Stimulated activated CD4-positive, alpha-beta T cell treated with anti-CD3 and anti-CD28 coated beads, Interleukin-1b, Interleukin-23, amount 100 ng/mL, for 48 hours (primary cell): Measurements from ENCODE around the gene SFTPA1.
"Not testable (repeated sequence)": the region's sequence is repeated elsewhere in the genome, so short reads cannot be mapped to it uniquely, and the experiment has no call there.

Experiments used
- DNase-seq: peaks from one replicate; pipeline ENCODE4 v3.0.0-alpha.2; 2020

The SFTPA1 gene

DNA sequence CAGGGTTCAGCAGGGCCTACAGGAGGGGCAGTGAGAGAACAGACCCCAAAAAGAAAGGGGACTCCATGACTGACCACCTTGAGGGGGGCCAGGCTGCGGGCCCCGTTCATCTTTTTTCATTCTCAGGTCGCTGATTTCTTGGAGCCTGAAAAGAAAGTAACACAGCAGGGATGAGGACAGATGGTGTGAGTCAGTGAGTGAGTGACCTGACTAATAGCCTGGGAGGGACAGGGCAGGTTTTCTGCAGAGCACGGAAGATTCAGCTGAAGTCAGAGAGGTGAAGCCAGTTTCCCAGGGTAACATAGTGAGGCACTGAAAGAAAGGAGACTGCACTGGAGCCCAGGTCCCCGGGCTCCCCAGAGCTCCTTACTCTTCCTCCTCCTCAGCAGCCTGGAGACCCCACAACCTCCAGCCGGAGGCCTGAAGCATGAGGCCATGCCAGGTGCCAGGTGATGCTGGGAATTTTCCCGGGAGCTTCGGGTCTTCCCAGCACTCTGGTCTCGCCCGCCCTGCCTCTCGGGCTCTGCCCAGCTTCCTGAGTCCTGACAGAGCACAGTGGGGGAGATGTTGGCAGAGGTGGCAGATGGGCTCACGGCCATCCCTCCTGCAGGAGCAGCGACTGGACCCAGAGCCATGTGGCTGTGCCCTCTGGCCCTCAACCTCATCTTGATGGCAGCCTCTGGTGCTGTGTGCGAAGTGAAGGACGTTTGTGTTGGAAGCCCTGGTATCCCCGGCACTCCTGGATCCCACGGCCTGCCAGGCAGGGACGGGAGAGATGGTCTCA is 646 bp downstream of the SFTPA1 start:
- not testable (repeated sequence) for DNase-seq

DNA sequence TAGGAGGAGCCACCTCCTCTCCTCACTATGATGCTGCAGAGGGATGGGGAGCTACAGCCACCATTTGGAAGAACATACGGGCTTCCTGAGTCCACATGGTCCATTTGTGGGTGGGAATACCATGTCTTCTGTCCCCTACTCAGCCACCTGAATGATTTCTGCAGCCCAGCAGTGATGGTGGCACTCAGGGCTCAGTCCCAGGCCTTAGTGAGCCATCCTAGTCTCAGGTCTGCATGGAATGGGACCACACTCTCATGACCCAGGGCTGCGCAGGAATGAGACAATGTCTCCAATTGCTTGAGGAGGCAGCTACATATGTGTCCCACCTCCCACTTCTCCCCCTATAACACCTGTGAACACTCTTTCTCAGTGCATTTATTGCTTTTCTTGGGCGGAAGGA is 4.8 kb downstream of the SFTPA1 start:
- no peak for DNase-seq

DNA sequence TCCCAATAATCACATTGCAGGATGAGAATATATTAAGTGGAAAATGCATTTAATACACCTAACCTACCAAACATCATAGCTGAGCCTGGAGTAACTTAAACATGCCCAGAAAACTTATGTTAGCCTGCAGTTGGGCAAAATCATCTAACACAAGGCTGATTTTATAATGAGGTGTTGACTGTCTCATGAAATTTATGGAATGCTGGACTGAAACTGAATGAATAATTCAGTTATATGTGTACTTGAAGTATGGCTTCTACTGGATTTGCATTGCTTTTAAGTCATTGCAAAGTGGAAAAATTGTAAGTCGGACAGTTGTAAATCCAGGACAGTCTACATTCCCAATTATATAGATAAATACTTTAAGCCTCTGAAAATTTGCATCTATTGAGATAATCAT is 5.4 kb downstream of the SFTPA1 start:
- DNase-seq = no peak

DNA sequence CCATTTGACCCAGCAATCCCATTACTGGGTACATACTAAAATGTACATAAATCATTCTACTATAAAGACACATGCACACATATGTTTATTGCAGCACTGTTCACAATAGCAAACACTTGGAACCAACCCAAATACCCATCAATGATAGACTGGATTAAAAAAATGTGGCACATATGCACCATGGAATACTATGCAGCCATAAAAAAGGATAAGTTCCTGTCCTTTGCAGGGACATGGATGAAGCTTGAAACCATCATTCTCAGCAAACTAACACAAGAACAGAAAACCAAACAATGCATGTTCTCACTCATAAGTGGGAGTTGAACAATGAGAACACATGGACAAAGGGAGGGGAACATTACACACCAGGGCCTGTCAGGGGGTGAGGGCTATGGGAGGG is 12.9 kb downstream of the SFTPA1 start:
- not testable (repeated sequence) for DNase-seq

DNA sequence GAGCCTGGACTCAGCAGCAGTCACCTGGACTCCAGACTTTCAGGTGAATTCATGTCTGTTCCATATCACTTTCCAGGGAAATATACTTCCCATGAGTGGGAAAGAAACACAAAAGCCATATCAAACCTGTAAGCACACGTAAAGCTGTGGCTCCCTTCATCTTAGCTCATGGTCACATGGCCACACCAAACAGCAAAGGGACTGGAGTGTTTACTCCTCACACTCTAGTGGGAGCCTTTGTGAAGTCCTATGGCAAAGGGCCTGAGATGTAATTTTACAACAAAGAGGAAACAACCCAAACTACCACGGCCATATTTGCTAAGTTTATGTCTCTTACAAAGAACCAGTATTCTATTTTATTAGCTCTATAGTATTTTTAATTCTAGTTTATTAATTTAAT is 16.3 kb downstream of the SFTPA1 start:
- no peak for DNase-seq

DNA sequence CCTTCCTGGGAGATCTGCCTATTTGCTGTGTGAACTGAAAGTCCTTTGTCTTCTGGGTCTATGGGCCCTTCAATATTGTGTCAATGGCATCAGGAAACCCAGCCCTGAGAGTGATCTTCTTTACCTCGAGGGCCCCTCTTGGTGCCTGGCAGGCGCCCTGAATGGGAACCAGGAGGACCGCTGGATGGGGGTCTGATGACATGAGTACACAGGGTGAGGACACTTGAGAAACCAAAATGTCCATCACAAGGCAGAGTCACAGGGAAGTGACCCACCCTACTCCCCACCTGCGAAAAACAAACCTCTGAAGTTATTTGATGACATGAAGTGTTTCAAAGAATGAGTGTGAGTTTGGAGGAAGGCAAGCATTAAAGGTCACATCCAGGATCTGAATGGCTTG is 17.3 kb downstream of the SFTPA1 start:
- no peak for DNase-seq

DNA sequence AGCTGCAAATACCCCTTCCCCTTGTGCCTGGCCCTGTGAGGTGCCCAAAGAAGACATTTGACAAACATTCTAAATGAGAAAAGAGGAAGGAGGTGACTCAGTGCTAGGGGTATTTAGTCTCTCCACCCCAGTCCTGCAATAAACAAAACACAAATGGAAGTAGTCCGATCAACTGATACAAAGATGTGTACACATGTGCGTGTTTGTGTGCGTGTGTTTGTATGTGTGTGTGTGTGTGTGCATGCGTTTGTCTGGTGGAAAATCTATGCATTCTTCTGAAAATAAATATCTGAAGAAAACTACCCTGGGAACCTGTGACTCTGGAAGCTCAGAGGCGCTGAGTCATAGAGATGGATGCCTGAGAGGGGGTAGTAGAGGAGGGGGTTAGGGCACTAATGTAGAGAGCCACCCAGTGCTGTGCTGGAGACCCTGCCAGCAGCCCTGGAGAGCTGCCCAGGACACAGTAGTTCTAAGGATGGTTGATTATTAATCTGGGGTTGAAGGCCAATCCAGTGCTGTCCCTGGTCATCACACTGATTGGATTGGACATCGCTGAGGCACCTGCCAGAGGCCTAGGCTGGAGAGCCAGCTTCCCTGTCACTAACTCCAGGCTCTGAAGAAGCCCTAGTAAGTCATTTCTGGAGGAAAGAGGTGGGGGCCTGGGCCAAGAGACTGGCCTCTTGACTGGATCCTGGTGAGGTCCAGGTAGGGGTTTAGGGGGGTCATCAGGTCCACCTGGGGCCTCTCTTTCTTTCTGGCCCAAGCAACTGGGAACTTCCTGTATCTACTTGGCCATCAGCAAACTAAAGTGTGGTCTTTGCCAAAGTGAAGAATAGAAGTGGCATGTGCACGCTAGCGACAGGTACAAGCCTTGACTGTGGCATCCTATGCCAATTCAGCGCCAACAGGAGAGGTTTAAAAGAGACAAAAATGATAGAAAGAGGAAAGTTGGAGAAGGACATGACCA is 18.5 kb downstream of the SFTPA1 start:
- DNase-seq = no peak

DNA sequence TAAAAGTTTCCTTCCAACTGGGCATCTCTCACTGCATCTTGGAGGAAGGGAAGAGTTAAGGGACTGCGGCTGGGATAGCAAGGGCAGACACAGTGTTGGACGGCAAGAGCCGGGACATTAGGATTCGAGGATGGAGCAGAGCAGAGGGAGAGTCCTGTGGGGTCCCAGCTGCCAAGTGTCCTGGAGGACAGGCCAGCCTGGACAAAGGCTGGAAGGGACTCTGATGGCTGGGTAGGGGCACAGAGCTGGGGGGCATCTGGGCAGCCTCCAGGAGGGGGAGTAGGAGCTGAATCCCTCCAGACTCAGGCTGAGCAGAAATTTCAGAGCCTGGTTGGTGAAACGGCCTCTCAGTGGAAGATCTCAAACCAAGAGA is 19.2 kb downstream of the SFTPA1 start:
- no peak for DNase-seq

DNA sequence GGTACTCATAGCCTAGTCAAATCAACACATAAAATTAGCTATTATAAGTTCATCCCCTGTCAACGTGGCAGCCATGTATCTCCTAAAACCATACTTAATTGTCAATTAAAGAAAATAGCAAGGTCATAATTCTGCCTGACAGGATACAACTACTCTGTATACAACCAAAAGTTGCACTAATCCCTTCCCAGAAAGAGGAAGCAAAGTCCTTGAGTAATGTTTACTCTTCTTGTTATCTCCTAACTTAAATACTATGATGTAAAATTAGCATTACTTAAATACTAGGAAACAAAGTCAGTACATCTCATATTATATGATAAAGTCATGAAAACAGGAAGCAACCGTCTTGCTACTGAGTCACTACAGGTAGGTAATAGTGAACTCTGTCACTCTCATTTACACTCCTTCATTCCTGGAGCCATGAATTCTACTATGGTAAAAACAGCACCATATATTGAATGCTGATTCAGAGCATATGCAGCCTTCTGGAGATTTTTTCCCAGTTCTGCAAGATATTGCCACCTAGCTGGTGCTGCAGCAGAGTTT is 26.0 kb downstream of the SFTPA1 start:
- not testable (repeated sequence) for DNase-seq

DNA sequence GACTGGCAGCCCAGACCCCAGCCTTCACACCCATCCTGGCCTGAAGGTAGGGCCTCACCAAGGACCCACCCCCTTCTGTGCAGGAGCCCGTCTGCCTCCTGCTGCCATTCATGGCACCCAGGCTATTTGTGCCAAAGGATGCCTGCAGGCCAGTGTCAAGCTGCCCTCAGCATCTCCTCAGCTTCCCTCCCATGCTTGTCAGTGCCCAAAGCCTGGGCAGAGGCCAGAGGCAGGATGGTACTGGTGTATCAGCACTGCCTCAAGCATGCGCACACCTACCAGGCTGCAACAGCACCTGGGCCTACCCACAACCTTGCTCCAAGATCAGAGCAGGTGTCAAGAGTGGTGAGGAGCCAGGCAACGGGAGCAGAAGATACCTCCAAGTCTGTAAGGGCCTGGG is 27.6 kb downstream of the SFTPA1 start:
- no peak for DNase-seq

DNA sequence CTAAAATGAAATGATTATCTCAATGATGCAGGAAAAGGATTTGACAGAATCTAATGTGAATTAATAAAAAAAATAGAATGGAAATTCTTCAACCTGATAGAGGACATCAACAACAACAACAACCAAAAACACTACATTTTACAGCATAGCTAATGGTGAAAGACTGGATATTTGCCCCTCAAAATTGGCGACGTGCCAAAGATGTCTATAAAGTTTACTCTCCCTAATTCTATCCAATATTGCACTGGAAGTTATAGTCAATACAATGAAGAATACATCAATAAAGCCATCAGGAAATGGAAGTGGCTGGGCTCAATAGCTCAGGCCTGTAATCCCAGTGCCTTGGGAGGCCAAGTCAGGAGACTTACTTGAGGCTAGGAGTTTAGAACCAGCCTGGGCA is 42.0 kb downstream of the SFTPA1 start:
- DNase-seq = not testable (repeated sequence)

DNA sequence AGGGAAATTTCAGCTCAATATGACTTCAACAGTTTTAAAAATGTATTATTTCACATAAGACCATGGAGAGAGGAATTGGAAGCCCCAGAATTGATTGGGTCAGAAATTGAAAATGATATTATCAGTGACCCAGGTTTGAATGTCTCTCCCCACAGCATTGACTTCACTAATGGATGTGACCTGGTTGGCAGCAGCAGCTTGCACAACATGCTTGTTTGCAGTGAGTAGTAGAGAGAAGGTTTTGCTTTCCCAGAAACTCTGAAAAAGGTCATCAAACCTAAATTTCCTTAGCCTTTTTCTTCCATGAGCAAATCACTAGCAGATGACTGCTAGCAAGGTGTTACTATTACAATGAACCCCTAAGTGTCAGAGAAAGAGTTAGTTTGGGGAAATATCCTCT is 52.5 kb downstream of the SFTPA1 start:
- DNase-seq = not testable (repeated sequence)

DNA sequence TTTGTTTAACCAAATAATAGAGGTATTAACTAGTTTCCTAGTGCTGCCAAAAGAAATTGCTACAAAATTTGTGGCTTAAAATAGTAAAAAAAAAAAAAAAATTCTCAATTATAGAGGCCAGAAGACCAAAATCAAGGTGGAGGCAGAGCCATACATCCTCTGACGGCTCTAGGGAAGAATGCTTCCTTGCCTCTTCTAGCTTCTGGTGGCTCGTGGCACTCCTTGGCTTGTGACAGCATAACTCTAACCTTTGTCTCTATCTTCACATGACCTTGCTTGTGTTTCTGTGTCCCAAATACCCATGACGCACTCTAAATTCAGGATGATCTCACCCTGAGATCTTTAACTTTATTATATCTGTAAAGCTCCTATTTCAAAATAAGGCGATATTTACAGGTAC is 53.9 kb downstream of the SFTPA1 start:
- not testable (repeated sequence) for DNase-seq
